ENCODE measurements around the gene ASCC2.
"Not testable (repeated sequence)": the region's sequence is repeated elsewhere in the genome, so short reads cannot be mapped to it uniquely, and the experiment has no call there.

ASCC2 gene

DNA sequence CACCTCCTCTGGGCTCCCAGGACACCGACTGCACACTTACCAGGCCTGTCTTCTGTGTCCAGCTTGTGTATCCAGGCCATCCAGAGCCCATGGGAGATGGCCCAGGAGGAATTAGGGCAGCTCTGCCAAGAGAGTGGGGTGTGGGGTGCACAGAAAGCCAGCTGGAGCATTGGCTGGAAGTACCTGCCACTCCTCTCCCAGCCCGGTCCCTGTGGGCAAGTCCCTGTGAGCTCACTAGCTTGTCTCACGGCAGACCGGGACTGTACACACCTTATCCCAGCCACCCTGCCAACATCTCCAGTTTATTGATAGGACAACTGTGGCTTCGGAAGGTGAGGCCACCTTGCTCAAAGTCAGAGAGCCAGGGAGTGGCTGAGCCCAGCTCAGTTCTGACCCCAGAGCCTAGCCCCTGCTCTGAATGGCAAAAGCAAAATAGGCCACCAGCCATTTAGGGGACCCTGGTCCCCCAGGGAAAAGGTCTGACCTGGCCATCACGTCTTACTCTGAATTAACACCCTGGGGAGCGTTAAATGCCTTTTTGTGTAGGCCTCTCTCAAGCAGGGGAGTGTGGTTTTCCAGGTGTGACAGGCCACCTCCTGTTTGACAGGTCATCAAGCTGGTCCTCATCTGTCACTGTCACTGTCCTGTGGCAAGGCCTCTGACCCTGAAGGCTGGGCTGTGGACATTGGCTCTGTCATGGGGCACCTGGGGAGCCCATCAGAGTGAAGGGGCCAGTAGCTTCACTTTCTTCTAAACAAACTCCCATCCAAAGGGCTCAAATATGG is 55.8 kb downstream of the ASCC2 start:
- peak in 1 of 3 experiments; percentile 4 for DNase-seq

DNA sequence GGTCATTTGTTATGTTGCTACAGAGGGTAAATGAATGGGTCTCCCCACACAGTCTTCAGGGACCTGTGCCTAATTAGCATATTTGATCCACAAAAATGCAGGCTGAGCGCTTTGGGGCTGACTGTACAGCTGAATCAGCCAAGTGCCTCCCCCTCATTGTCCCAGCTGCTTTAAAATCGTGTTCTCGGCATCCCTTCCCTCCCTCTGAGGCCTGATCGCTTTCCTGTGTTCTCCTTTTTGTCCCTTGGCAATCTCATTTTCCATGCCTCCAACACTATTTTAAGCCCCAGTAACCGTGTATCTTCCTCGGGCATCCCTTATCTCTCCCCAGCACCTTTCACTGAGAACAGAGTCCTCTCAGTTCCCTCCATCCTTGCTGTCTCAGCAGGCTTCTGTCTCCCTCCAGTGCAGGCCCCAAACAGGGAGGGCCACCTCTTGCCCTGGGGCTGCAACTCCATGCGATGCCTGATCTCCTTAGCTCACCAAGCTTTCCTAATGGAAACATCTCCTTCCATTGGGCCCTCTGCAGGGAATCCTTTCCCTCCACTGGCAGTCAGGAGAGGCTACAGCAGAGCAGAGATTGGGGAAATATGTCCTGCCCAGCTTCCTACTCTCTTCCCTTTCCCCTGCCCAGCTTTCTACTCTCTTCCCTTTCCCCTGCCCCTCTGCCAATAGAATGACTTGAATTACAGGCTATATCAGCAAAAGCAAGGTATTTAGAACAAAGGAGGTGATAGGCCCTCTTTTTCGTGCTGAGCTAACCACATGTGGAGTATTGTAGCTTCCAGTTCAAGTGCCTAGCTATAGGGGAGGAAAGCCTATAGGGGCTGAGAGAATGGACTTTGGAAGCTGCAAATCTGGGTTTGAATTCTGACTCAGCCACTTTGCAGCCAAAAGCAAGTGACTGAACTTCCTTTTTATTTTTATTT is 57.1 kb downstream of the ASCC2 start:
- no peak for DNase-seq

DNA sequence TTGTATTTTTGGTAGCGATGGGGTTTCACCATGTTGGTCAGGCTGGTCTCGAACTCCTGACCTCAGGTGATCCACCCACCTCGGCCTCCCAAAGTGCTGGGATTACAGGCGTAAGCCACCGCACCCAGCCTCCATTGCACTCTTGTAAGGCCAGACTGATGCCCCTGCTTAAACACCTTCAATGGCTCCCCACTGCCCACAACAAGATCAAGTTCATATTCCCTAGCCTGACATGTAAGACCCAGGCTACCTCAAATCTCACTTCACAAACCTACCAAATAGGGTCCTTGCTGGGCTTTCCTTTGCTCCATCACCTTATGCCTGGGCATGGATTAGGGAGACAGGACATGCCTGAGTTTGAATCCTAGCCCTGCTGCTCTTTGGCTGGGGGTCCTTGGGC is 57.9 kb downstream of the ASCC2 start:
- no peak for DNase-seq

DNA sequence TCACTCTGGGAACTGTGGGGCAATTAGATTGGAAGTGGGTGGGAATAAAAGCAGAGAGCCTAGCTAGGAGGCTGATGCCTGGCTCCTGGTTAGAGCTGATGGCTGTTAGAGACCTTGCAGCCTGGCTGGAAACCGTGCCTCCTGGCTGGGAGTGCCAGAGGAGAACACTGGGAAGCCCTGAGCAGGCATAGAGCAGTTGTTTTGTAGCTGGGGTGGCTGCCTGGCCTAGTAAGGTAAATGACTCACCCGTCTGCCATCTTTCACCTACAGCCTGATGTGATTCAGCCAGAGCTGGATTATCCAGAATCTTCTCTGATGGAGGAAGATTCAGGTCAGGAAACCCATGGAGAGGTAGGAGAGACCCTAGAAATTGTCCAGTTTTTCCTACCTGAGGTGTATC is 64.8 kb downstream of the ASCC2 start:
- no peak for DNase-seq

DNA sequence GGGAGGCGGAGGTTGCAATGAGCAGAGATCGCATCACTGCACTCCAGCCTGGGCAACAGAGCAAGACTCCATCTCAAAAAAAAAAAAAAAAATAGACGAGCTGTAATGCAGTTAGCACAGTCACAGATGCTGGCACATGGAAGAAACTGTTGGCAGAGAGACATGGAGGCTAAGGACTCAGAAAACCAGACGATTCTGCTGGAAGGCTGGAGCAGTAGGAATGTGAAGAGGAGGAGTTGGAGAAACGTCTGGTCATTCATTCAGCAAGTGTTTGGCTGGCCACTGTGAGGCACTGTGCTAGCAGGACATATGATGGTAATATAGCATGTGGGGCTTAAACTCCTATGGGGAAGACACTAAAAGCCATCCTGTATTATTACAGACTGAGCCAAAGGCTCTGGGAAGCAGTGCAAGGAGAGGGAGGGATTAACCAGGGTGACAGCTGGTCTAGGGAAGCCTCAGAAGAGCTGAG is 65.9 kb downstream of the ASCC2 start:
- no peak for DNase-seq

DNA sequence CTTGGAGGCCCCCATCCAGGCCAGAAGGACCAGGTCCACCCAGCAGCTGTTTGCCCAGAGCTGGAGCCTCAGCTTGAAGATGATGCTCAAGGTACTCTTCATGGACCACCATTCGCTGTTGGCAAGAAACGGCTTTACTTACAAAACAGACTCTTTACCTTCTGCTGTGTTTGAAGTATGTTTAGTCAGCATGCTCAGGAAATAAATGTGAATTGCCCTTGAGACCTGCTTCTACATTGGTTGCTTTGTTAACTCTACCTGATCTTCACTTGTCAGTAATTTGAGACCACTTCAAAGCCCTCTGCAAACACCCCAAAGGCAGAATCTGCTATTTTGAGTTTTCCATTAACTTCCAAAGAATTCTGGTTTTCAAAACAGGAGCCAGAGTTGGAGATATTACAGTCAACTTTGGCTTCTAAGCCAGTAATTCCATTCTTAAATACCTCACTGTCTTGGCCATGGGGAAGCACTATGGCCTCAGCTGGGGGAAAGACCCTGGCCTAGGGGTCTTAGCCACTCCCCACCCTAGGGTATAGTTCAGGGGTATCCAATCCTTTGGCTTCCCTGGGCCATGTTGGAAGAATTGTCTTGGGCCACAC is 68.3 kb downstream of the ASCC2 start:
- peak in 1 of 3 experiments; percentile 2 for DNase-seq

DNA sequence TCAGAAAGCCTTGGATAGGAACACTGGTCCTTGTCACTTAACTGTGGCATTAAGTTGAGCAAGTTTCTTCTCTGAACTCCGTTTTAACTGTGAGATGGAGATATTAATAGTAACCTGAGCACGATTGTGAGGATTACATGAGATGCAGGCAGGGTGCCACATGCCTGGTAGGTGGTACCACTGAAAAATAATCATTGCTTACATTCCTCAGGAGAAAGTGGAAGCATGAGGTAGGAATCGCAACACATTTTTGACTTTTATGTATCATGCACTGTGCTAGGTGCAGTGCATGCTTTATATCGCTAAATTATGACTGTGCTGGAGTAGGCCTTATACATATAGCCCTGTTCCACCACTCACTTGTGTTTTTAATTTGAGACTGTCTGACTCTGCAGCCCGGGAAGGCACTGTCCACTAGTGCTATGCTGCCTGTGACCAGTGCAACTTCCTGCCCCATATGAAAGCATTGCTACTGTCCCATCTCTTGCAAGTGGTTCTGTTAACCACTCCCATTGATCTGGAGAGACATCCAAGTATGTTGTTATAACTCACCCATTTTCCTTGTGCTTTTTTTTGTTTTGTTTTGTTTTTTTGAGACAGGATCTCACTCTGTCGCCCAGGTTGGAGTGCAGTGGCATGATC is 69.9 kb downstream of the ASCC2 start:
- no peak for DNase-seq

DNA sequence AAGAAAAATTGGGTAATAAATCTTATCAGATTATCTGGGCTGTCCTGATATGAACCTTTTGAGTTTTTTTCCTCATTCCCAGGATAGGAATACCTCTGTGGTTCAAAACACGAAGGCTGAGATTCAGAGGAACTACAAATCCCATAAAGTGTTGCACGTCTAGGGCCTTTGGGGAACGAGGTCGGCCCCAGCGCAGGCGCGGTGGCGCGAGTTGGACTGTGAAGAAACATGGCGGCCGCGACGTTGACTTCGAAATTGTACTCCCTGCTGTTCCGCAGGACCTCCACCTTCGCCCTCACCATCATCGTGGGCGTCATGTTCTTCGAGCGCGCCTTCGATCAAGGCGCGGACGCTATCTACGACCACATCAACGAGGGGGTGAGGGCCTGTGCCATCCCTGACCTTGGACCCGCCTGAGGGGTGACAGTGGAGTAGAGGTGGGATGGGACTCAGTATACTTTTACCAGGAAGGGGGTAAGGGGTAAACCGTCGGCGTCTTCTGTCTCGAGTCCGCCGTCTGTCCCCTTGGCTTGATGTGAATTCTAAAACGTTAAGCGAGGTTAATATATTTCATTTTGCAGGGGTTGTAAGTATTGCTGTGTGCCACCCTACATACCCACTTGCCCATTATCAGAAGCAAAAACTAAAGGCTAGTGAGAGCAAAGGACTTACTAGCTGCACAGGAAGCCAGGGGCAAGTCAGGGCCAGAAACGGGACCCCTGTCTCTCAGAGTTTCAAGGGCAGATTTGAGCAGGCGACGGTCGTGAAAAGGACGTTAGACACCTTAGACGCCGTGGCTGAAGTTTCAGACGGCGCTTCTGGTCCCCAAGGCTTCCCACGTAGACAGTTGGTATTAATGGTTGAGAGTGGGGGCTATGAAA is 70.7 kb downstream of the ASCC2 start, which contains the start of gene UQCR10:
UQCR10 (plus strand) TSS at position 199 of the 881 bp plus-strand sequence; CDS start at position 229, 30 bp downstream.
- peak; percentile 86 to 96 (median 86) for DNase-seq

DNA sequence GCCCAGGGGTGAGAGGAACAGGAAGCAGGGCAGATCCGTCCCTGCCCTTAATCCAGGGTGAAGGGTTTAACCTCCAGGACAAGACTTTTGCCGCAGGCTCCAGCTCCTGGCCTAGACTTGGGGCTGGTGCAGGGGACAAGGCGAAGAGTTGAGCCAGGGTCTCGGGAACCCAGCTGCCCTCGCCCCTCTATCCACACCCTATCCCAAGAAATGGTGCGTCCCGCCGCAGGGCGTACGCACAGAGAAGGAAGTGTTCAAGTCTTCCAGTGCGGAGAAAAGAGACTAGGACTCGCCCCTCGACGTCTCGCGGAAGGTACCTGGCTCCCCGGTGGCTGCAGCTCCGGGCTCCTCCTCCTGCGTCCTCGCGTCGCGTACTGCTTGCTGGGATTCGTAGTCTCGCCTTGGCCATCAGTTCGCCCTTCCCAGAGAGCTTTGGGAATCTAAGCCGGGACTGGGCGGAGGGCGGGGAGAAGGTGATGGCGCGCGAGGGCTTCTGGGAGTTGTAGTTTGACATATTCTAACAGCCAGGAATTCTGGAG is 71.4 kb downstream of the ASCC2 start, which contains the start of gene ZMAT5:
ZMAT5 (minus strand) TSS at position 376 of the 539 bp plus-strand sequence. CDS start 18,463 bp downstream, outside the sequence.
- DNase-seq = peak; percentile 87 to 97 (median 90)

DNA sequence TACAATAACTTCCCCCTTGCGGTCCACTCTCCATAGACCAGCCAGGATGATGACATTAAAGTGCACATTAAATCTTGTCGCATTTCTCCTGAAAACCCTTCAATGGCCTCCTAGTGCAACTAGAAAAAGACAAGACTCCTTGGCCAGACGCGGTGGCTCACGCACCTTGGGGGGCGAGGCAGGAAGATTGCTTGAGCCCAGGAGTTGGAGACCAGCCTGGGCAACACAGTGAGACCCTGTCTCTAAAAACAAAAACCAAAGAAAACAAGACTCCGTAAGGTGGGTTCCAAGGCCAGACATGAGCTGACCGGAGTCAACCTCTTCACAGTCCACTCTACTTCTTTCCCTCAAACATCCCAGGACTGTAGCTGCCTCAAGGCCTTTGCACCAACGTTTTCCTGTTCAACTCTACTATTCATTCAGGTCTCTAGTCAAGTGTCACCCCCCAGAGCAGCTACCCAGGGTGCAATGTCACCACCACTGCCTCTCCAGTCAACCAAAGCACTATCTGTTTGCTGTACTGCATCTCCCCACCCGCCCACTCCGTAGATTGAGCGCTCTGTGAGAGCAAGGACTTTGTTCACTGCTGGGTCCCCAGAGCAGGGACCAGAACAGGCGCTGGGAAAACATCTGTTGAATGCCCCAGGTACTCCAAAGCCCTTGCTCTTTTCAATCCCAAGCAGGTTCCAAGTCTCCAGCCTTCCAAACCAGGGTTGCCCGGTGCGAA is 72.0 kb downstream of the ASCC2 start:
- peak in 2 of 3 experiments; percentile 17 to 52 for DNase-seq

DNA sequence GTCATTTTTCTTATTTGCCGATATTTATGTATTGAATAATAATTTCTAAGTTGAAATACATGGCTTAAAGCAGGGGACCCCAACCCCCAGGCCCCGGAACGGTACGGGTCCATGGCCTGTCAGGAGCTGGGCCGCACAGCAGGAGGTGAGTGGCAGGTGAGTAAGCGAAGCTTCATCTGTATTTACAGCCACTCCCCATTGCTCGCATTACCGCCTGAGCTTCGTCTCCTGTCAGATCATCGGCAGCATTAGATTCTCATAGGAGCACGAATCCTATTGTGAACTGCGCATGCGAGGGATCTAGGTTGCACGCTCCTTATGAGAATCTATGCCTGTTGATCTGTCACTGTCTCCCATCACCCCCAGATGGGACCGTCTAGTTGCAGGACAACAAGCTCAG is 75.8 kb downstream of the ASCC2 start:
- peak in 2 of 3 experiments; percentile 13 to 75 for DNase-seq

DNA sequence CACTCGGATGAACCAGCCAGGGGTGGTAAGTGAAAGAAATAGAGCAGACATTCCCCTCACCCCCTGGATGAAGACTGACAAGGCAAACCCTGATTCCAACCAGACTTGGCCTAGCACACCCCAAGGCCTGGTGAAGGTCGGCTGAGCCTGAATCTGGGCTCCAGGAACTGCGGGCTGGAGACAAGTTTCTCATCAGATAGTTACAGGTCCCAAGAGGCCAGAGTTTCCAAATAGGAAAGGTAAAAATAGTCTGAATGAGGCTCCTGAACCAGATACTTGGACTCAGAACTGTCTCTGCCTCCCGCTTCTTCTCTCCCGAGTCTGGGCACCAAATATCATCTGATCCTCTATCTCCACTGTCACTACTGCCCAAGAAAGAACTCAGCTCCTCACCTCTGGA is 79.1 kb downstream of the ASCC2 start:
- DNase-seq = no peak

DNA sequence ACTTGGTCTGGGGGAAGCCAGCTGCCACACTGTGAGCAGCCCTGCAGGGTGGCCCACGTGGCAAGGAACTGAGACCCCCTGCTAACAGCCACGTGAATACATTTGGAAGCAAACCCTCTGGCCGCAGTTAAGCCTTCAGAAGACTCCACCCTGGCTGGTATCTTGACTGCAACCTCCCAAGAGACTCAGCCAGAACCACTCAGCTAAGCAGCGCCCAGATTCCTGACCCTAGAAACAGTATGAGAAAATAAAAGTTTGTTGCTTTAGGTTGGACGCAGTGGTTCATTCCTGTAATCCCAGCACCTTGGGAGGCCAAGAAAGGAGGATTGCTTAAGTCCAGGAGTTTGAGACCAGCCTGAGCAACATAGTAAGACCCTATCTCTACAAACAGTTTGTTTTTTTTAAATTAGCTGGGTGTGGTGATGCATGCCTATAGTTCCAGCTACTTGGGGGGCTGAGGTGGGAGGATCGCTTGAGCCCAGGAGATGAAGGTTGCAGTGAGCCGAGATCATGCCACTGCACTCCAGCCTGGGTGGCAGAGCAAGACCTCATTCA is 79.9 kb downstream of the ASCC2 start:
- no peak for DNase-seq

DNA sequence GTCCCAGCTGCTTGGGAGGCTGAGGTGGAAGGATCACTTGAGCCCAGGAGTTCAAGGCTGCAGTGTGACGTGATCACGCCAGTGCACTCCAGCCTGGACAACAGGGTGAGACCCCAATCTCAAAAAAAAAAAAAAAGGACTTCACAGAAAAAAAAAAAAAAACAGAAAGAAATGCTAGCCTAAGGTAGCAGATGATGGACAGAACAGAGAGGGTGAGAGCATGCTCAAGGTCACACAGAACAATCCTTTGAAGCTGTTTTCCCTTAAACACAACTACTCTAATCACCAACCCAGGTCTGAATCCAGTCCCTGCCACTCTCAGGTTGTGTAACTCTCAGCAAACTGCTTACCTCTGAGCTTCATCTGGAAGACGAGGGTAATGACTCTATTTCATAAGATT is 81.0 kb downstream of the ASCC2 start:
- no peak for DNase-seq

DNA sequence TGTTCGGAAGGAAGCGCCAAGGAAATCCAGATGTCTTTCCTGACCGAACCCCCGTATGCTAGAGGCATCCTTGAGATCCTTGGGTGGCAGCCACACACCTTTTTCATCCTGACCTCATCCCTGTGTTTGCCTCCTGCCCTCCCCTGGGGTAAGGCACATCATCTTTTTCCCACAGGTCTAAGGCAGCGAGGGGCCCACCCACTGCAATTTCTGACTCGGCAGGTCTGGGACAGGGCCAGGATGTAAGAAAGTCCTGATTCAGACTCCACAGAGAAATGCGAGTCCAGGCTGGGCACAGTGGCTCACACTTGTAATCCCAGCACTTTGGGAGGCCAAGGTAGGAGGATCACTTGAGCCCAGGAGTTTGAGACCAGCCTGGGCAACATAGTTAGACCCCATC is 81.7 kb downstream of the ASCC2 start:
- no peak for DNase-seq

DNA sequence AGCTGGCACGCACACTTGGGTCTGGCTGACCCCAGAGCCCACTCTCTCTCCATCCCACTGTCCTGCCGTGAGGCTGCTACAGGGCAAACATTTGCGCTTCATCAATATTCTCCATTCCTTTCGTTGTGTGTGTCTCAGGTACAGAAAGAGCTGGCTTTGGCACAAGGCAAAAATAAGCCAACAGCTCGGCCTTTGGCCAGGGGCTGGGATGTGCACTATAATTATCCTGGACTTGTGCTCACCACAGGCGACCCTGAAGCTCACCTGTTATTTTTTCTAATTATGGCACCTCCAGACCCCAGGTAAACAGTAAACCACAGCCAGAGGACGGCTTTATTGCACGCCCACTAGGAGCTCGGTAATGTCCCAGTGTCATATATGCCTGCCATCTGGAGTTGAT is 82.2 kb downstream of the ASCC2 start:
- peak in 2 of 3 experiments; percentile 51 to 77 for DNase-seq

DNA sequence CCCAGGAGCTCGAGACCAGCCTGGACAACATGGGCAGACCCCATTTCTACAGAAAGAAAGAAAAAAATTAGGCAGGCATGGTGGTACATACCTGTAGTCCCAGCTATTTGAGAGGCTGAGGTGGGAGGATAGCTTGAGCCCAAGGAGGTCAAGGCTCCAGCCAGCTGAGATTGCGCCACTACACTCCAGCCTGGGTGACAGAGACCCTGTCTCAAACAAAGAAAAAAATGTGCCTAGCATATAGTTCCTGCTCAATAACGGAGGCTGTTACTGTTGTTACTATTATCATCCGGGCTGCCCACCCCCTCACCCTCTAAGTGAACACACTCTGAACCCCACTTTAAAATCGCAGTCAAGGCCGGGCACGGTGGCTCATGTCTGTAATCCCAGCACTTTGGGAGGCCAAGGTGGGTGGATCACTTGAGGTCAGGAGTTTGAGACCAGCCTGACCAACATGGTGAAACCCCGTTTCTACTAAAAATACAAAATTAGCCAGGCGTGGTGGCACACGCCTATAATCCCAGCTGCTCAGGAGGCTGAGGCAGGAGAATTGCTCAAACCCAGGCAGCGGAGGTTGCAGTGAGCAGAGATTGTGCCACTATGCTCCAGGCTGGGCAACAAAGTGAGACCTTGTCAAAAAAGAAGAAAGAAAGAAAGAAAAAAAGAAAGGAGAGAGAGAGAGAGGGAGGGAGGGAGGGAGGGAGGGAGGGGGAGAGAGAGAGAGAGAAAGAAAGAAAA is 83.2 kb downstream of the ASCC2 start:
- DNase-seq = not testable (repeated sequence)

DNA sequence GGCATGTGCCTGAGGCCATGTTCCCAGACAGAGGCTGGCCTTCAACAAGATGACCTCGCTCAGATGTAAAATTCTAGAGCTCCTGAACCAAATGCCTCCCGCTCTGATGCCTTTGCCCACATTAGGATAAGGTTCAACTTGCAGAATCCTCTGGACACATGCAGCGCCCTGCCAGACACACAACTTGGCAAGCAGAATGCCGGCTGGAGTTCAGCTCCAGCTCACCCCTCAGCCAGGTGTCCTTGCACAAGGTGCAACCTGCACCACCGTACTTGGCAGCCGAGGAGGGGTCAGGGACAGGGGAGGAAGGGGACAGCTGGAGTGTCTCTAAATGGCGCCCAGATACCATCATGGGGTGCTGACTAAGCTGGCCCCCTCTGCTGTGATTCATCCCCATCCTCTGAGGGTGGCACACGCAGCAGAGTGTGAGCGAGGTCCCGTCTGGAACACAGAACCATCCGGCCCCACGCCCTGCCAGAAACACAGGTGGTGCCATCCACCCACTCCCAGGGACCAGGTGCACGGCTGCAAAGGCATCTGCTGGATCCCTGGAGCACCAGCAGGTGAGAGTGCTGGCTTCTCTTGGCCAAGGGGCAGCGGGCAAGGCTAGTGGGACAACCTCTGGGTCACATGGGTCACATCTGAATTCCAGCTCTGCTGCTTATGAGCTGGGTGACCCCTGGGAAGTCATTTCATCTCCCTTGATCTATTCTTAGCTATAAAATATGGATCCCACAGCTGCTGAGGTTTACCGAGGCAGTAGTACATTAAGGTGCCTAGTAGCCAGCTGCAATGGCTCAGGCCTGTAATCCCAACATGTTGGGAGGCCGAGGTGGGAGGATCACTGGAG is 84.0 kb downstream of the ASCC2 start:
- DNase-seq = no peak
